Measurements from ENCODE around the gene CARD9.

GRCh38 chr9:136341769-136342168 is 31.7 kb downstream of the CARD9 start:
- TF ChIP-seq CTCF (IDR thresholded peaks at IDR 0.05; ENCODE audit: low read depth, low read length, poor library complexity, severe bottlenecking) (no peak), EZH2phosphoT487 (IDR thresholded peaks at IDR 0.05; ENCODE audit: borderline replicate concordance, low read length) (no peak)

All from DOHH2 (cell line).